Right renal cortex interstitium (tissue), 3 donors: ENCODE data around the gene DAPK1. TPM values are rescaled to one million over a fixed set of nuclear protein-coding genes. Genes with fewer than 3 reads are reported as not detected.

Experiments used
- DNase-seq, 3 donors: peaks; one replicate each; pipeline ENCODE4 v3.0.0-alpha.2; 2013; ENCODE audit warnings: low read depth in 3 of 3, low spot score in 2 of 3
- polyA plus RNA-seq, 3 donors: library from polyadenylated mRNA; unstranded; fragments of 120-200 nt; gene quantifications; one replicate each; pipeline ENCODE4 v1.2.1, GENCODE V29; 2013; ENCODE audit not compliant: insufficient read length in 3 of 3

DAPK1 gene
- polyA plus RNA-seq, 3 donors, result 66.5 to 68.4 (median 68.4) TPM

GRCh38 chr9:87609002-87609401, 111.3 kb downstream of the DAPK1 start:
- DNase-seq, result no peak

GRCh38 chr9:87609486-87609885, 111.8 kb downstream of the DAPK1 start:
- no peak for DNase-seq

GRCh38 chr9:87610200-87611155, 112.8 kb downstream of the DAPK1 start:
- DNase-seq, result no peak

GRCh38 chr9:87611776-87612175, 114.1 kb downstream of the DAPK1 start:
- no peak for DNase-seq

- DNase-seq, result no peak
Measured at GRCh38 chr9:87612536-87612935, 114.9 kb downstream of the DAPK1 start.

GRCh38 chr9:87613265-87614111, 115.8 kb downstream of the DAPK1 start:
- no peak for DNase-seq

- no peak for DNase-seq
Measured at GRCh38 chr9:87614397-87614796, 116.7 kb downstream of the DAPK1 start.

GRCh38 chr9:87615136-87615535, 117.5 kb downstream of the DAPK1 start:
- no peak for DNase-seq

GRCh38 chr9:87615547-87616148, 118.0 kb downstream of the DAPK1 start:
- DNase-seq, result no peak

- DNase-seq, result no peak
Measured at GRCh38 chr9:87618226-87618625, 120.6 kb downstream of the DAPK1 start.

GRCh38 chr9:87618931-87619330, 121.3 kb downstream of the DAPK1 start:
- no peak for DNase-seq

- no peak for DNase-seq
Measured at GRCh38 chr9:87619346-87619745, 121.7 kb downstream of the DAPK1 start.

- DNase-seq, result no peak
Measured at GRCh38 chr9:87620731-87621322, 123.2 kb downstream of the DAPK1 start.

- DNase-seq, result no peak
Measured at GRCh38 chr9:87622098-87622497, 124.4 kb downstream of the DAPK1 start.

GRCh38 chr9:87622923-87623322, 125.3 kb downstream of the DAPK1 start:
- no peak for DNase-seq

GRCh38 chr9:87628346-87628745, 130.7 kb downstream of the DAPK1 start:
- no peak for DNase-seq

- DNase-seq, result no peak
Measured at GRCh38 chr9:87629104-87629503, 131.4 kb downstream of the DAPK1 start.

- DNase-seq, result no peak
Measured at GRCh38 chr9:87630266-87630665, 132.6 kb downstream of the DAPK1 start.

- DNase-seq, result no peak
Measured at GRCh38 chr9:87630846-87631245, 133.2 kb downstream of the DAPK1 start.

- DNase-seq, result no peak
Measured at GRCh38 chr9:87635656-87636501, 138.2 kb downstream of the DAPK1 start.
